ENCODE measurements around the gene OR10A4.

- TF ChIP-seq POLR2A (IDR thresholded peaks at IDR 0.05) (no peak), CTCF (IDR thresholded peaks at IDR 0.05) (no peak)
Measured at GRCh38 chr11:6876325-6876724, at the start of gene OR10A4.
